ENCODE measurements around the gene UBE2L5. TPM values are rescaled to one million over a fixed set of nuclear protein-coding genes. Genes with fewer than 3 reads are reported as not detected.
"Not testable (repeated sequence)": the region's sequence is repeated elsewhere in the genome, so short reads cannot be mapped to it uniquely, and the experiment has no call there.

UBE2L5 gene
- total RNA-seq, 1 experiment from 2014 or later, result not detected

GRCh38 chr13:30438286-30438685 lies 16.0 kb downstream of the UBE2L5 start:
- DNase-seq (ENCODE audit: low spot score), result no peak

GRCh38 chr13:30440910-30441703 lies 18.8 kb downstream of the UBE2L5 start:
- DNase-seq (ENCODE audit: low spot score), result peak; percentile 19

GRCh38 chr13:30442926-30443325 lies 20.6 kb downstream of the UBE2L5 start:
- DNase-seq (ENCODE audit: low spot score), result no peak

- DNase-seq (ENCODE audit: low spot score), result not testable (repeated sequence)
These were observed 21.2 kb downstream of the UBE2L5 start for GRCh38 chr13:30443491-30443890.

- no peak for DNase-seq (ENCODE audit: low spot score)
These were observed 21.7 kb downstream of the UBE2L5 start for GRCh38 chr13:30443957-30444404.

- no peak for DNase-seq (ENCODE audit: low spot score)
These were observed 23.8 kb downstream of the UBE2L5 start for GRCh38 chr13:30446126-30446500.

GRCh38 chr13:30448441-30448840 lies 26.1 kb downstream of the UBE2L5 start:
- DNase-seq (ENCODE audit: low spot score), result no peak

GRCh38 chr13:30450066-30450465 lies 27.8 kb downstream of the UBE2L5 start:
- DNase-seq (ENCODE audit: low spot score), result no peak

GRCh38 chr13:30451476-30451875 lies 29.2 kb downstream of the UBE2L5 start:
- DNase-seq (ENCODE audit: low spot score), result not testable (repeated sequence)

- no peak for DNase-seq (ENCODE audit: low spot score)
These were observed 31.4 kb downstream of the UBE2L5 start for GRCh38 chr13:30453727-30454126.

- no peak for DNase-seq (ENCODE audit: low spot score)
These were observed 32.7 kb downstream of the UBE2L5 start for GRCh38 chr13:30454991-30455390.

- no peak for DNase-seq (ENCODE audit: low spot score)
These were observed 34.0 kb downstream of the UBE2L5 start for GRCh38 chr13:30456290-30456689.

GRCh38 chr13:30457306-30457891 lies 35.1 kb downstream of the UBE2L5 start:
- DNase-seq (ENCODE audit: low spot score), result no peak

- peak; percentile 26 for DNase-seq (ENCODE audit: low spot score)
These were observed 39.2 kb downstream of the UBE2L5 start for GRCh38 chr13:30461279-30462066.

GRCh38 chr13:30463787-30464495 lies 41.6 kb downstream of the UBE2L5 start:
- peak; percentile 25 for DNase-seq (ENCODE audit: low spot score)

- DNase-seq (ENCODE audit: low spot score), result peak; percentile 35
These were observed 42.4 kb downstream of the UBE2L5 start for GRCh38 chr13:30464496-30465342.

- DNase-seq (ENCODE audit: low spot score), result no peak
These were observed 43.0 kb downstream of the UBE2L5 start for GRCh38 chr13:30465343-30465592.

- DNase-seq (ENCODE audit: low spot score), result peak; percentile 97
These were observed 43.5 kb downstream of the UBE2L5 start, which contains the start of gene HMGB1 for GRCh38 chr13:30465593-30466357. HMGB1 (minus strand) TSS chr13:30465936; CDS start chr13:30463680, 2,256 bp downstream.

- peak; percentile 21 for DNase-seq (ENCODE audit: low spot score)
These were observed 44.0 kb downstream of the UBE2L5 start for GRCh38 chr13:30466358-30466714.

- DNase-seq (ENCODE audit: low spot score), result peak; percentile 33
These were observed 44.6 kb downstream of the UBE2L5 start for GRCh38 chr13:30466841-30467252.

Measured in A172 (cell line).